Cardiac fibroblast (primary cell): ENCODE measurements around the gene STON2.
"Not testable (repeated sequence)": the region's sequence is repeated elsewhere in the genome, so short reads cannot be mapped to it uniquely, and the experiment has no call there.

Source experiments
- DNase-seq, 2 donors: peaks; one replicate each; pipeline versions ENCODE4 v3.0.0 to v3.0.0-alpha.2; 2010; ENCODE audit warnings: low read depth in 2 of 2
- H3K4me3 ChIP-seq, 2 donors: replicated peaks in 1 of 2; 1 replicate in 1 of 2; 2 replicates in 1 of 2; pipeline ENCODE4 v1.5.1; 2011; ENCODE audit warnings: low read depth in 2 of 2, low read length in 2 of 2, mild to moderate bottlenecking in 2 of 2, moderate library complexity in 1 of 2
- CTCF ChIP-seq: IDR thresholded peaks from one replicate; pipeline ENCODE4 v1.5.1; 2011; ENCODE audit warnings: low read depth, mild to moderate bottlenecking, low read length, inconsistent platforms

The STON2 gene

GRCh38 chr14:81385886-81386285 is 14.2 kb downstream of the STON2 start:
- no peak for TF ChIP-seq CTCF
- DNase-seq, result no peak
- no peak overlapping the region for H3K4me3 ChIP-seq

DNA sequence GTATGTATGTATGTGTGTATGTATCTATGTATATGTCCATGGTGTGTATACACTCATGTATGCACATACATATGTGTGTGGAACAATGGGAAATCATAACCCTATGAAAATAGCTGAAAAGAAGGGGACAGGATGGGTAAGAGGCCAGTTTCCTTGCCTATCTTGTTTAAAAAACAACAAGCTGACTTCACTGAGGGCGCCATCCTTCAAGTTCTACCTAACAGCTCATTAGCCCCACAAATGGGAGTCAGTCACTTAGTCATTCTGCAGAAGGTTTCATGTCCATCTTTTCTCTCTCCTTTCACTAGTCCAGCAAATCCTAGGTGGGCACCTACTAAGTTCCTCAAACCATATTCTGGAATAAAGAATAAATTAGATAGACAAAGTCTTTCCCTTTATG is 14.7 kb downstream of the STON2 start:
- TF ChIP-seq CTCF, result no peak
- no peak for DNase-seq
- no peak overlapping the region for H3K4me3 ChIP-seq

GRCh38 chr14:81384900-81385299 is 15.2 kb downstream of the STON2 start:
- no peak overlapping the region for H3K4me3 ChIP-seq
- TF ChIP-seq CTCF, result no peak
- DNase-seq, result peak in 1 of 2 donors; percentile 12

DNA sequence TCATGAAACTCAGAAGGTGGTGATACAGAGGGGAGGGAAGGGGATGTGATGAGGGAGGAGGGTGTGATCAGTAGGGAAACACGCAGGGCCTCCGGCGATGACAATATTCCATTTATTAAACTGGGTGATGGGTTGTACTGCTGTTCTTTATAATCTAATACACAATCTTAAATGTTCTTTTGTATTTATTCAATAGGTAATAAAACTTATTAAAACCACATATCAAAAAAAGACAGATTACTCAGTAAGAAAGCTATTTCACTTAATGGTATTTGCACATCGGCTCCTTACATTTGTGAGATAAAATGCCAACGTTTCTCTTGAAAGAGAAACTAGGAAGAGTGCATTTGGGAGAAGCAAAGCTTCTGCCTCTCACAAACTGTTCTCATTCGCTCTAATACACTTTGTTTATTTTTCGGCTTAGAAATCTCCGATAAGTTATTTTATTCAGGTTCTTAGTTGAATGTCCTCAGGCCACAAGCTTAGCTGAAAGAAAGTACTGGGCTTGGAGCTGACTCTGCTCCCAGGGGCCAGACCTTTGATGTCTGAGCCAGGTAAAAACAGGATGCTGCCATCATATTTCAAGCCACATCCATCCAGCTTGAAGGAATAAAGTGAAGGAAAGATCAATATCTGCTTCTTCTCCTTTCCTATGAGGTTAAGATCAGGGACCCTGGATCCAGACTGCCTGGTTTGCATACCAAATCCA is 17.5 kb downstream of the STON2 start:
- no peak overlapping the region for H3K4me3 ChIP-seq
- no peak for DNase-seq
- no peak for TF ChIP-seq CTCF

DNA sequence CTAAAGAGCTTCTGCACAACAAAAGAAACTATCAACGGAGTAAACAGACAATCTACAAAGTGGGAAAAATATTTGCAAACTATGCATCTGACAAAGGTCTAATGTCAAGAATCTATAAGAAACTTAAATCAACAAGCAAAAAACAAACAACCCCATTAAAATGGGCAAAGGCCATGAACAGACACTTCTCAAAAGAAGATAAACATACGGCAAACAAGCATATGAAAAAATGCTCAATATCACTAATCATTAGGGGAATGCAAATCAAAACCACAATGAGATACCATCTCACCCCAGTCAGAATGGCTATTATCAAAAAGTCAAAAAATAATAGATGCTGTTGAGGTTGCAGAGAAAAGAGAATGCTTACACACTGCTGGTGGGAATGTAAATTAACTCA is 20.1 kb downstream of the STON2 start:
- not testable (repeated sequence) for DNase-seq, H3K4me3 ChIP-seq

GRCh38 chr14:81371802-81372201 is 28.3 kb downstream of the STON2 start:
- H3K4me3 ChIP-seq, result no peak overlapping the region
- TF ChIP-seq CTCF, result no peak
- no peak for DNase-seq

- TF ChIP-seq CTCF, result no peak
- no peak for DNase-seq
- H3K4me3 ChIP-seq, result no peak overlapping the region
Measured at GRCh38 chr14:81367563-81367962, 32.6 kb downstream of the STON2 start.
